IMR-90 (cell line): ENCODE data around the gene SLC9A1. TPM values are rescaled to one million over a fixed set of nuclear protein-coding genes. Genes with fewer than 3 reads are reported as not detected.
"Not testable (repeated sequence)": the region's sequence is repeated elsewhere in the genome, so short reads cannot be mapped to it uniquely, and the experiment has no call there.

Source experiments
- ATAC-seq: fragments of 200-7000 bp; cut with Tn5 transposase; 2 replicates; pipeline ENCODE4 v1.9.1; 2020; ENCODE audit warnings: low read depth, mild to moderate bottlenecking, moderate library complexity
- BruUV-seq: library from RNA; stranded (reverse); fragments of 400-500 nt; replicated peaks from 2 replicates; lab custom pipeline; 2021; lab: Mats Ljungman, UMichigan
- CTCF ChIA-PET: fragments of 300-600 bp; formaldehyde crosslinking; extraction: SDS; loops from one replicate; lab custom pipeline; 2021; ENCODE audit warnings: antibody characterized with exemption; lab: Yijun Ruan, JAX
- POLR2A ChIA-PET: fragments of 300-600 bp; sonication (Branson Sonifier 250); formaldehyde crosslinking; loops from one replicate; lab custom pipeline; 2022; ENCODE audit warnings: antibody characterized with exemption; ENCODE audit not compliant: unreplicated experiment; lab: Charles Lee
- DNase-seq: peaks from one replicate; pipeline ENCODE4 v3.0.0; 2013
- H2AFZ ChIP-seq: replicated peaks from 2 replicates; pipeline ENCODE3; 2013; ENCODE audit warnings: low read length, mild to moderate bottlenecking; ENCODE audit not compliant: poor library complexity
- H2AK5ac ChIP-seq: 2 replicates; pipeline ENCODE4 v1.6.1; 2013; ENCODE audit warnings: low read depth, low read length, inconsistent platforms
- H2AK9ac ChIP-seq: replicated peaks from 2 replicates; pipeline ENCODE3; 2013; ENCODE audit warnings: mild to moderate bottlenecking, low read depth, low read length, moderate library complexity; ENCODE audit not compliant: poor library complexity
- H2BK120ac ChIP-seq: 2 replicates; pipeline ENCODE4 v1.6.1; 2013; ENCODE audit warnings: low read depth, low read length, inconsistent platforms
- H2BK15ac ChIP-seq: 3 replicates; pipeline ENCODE4 v1.6.1; 2013; ENCODE audit warnings: low read depth, low read length, inconsistent platforms
- H2BK20ac ChIP-seq: 2 replicates; pipeline ENCODE4 v1.6.1; 2013; ENCODE audit warnings: low read depth, mild to moderate bottlenecking, inconsistent platforms, low read length, moderate library complexity
- H2BK5ac ChIP-seq: 2 replicates; pipeline ENCODE4 v1.6.1; 2013; ENCODE audit warnings: mild to moderate bottlenecking, low read depth, low read length, inconsistent platforms; ENCODE audit not compliant: poor library complexity, severe bottlenecking
- H3K14ac ChIP-seq: replicated peaks from 2 replicates; pipeline ENCODE4 v1.6.1; 2013; ENCODE audit warnings: low read depth, low read length, inconsistent platforms
- H3K18ac ChIP-seq: 2 replicates; pipeline ENCODE4 v1.6.1; 2013; ENCODE audit warnings: low read depth, low read length, control low read depth
- H3K23ac ChIP-seq: 2 replicates; pipeline ENCODE4 v1.6.1; 2013; ENCODE audit warnings: low read depth, low read length, inconsistent platforms
- H3K27ac ChIP-seq: 2 replicates; pipeline ENCODE4 v1.5.1; 2013; ENCODE audit warnings: mild to moderate bottlenecking, control low read depth, low read length; ENCODE audit not compliant: insufficient read depth
- H3K27me3 ChIP-seq: 2 replicates; pipeline ENCODE4 v1.6.1; 2013; ENCODE audit warnings: low read length; ENCODE audit not compliant: control insufficient read depth, insufficient read depth
- H3K36me3 ChIP-seq: 2 replicates; pipeline ENCODE4 v1.6.1; 2013; ENCODE audit warnings: low read length, mixed read lengths; ENCODE audit not compliant: control insufficient read depth, insufficient read depth
- H3K4ac ChIP-seq: 2 replicates; pipeline ENCODE4 v1.6.1; 2013; ENCODE audit warnings: low read depth, low read length, inconsistent platforms
- H3K4me1 ChIP-seq: 2 replicates; pipeline ENCODE4 v1.6.1; 2013; ENCODE audit warnings: low read length, mixed read lengths; ENCODE audit not compliant: control insufficient read depth, insufficient read depth
- H3K4me2 ChIP-seq: 2 replicates; pipeline ENCODE4 v1.6.1; 2013; ENCODE audit warnings: low read depth, mild to moderate bottlenecking, control low read depth, low read length, moderate library complexity
- H3K4me3 ChIP-seq: 2 replicates; pipeline ENCODE4 v1.5.1; 2013; ENCODE audit warnings: low read depth, mild to moderate bottlenecking, control low read depth, low read length, moderate library complexity; ENCODE audit not compliant: insufficient read depth
- H3K56ac ChIP-seq: 2 replicates; pipeline ENCODE4 v1.6.1; 2013; ENCODE audit warnings: low read length, inconsistent platforms; ENCODE audit not compliant: insufficient read depth; ENCODE audit errors: extremely low read depth
- H3K79me1 ChIP-seq, 2 experiments: 2 replicates each; pipeline ENCODE4 v1.6.1; 2013; ENCODE audit warnings: low read length in 2 of 2, inconsistent platforms in 1 of 2, low read depth in 1 of 2
- H3K9ac ChIP-seq: 2 replicates; pipeline ENCODE4 v1.6.1; 2013; ENCODE audit warnings: low read depth, low read length, control low read depth
- H3K9me1 ChIP-seq: 2 replicates; pipeline ENCODE4 v1.6.1; 2013; ENCODE audit warnings: low read length, inconsistent platforms; ENCODE audit not compliant: insufficient read depth
- H3K9me3 ChIP-seq: 2 replicates; pipeline ENCODE4 v1.6.1; 2013; ENCODE audit warnings: low read length; ENCODE audit not compliant: control insufficient read depth, insufficient read depth
- H4K20me1 ChIP-seq: 2 replicates; pipeline ENCODE4 v1.6.1; 2013; ENCODE audit warnings: low read length, inconsistent platforms; ENCODE audit not compliant: insufficient read depth
- H4K5ac ChIP-seq: 2 replicates; pipeline ENCODE4 v1.6.1; 2013; ENCODE audit warnings: mild to moderate bottlenecking, low read depth, low read length, control low read depth
- H4K8ac ChIP-seq, 2 experiments: 2 replicates each; pipeline ENCODE4 v1.6.1; 2013; ENCODE audit warnings: low read depth in 2 of 2, low read length in 2 of 2, control low read depth in 1 of 2, inconsistent platforms in 1 of 2
- H4K91ac ChIP-seq: 2 replicates; pipeline ENCODE4 v1.6.1; 2013; ENCODE audit warnings: low read depth, low read length, inconsistent platforms; ENCODE audit not compliant: insufficient read depth
- WGBS, 2 experiments: methylation state at CpG; one replicate each; pipeline versions ENCODE4 v1.1.5 to v1.1.7; 2013; ENCODE audit warnings: missing lambda C conversion rate in 2 of 2; ENCODE audit not compliant: insufficient read length in 1 of 2; ENCODE audit errors: extremely low coverage in 2 of 2; 5-methylcytosine and 5-hydroxymethylcytosine counted together
- dilution Hi-C: fragments of 300-500 bp; cut with HindIII; formaldehyde crosslinking; loops from one replicate; pipeline ENCODE4 v1.14.3; 2018; ENCODE audit warnings: low sequenced_read_pairs; ENCODE audit not compliant: unreplicated experiment
- in situ Hi-C: fragments of 300-500 bp; cut with MboI; formaldehyde crosslinking; loops from 3 replicates; pipeline ENCODE4 v1.14.3; 2019; ENCODE audit warnings: low sequenced_read_pairs, inconsistent platforms, mixed read lengths
- intact Hi-C: fragments of 100-400 bp; cut with micrococcal nuclease; formaldehyde crosslinking; loops from 2 replicates; pipeline ENCODE4 v1.10.0; 2022
- polyA plus RNA-seq, 3 experiments: library from polyadenylated mRNA; depleted of rRNA; stranded (reverse); fragments of >200 nt; gene quantifications; 2 replicates each; pipeline ENCODE4 v1.2.3, GENCODE V29; 2012; ENCODE audit warnings: low replicate concordance in 1 of 3
- total RNA-seq: library from RNA; depleted of rRNA; stranded (reverse); fragments of >200 nt; gene quantifications from 2 replicates; pipeline ENCODE4 v1.2.3, GENCODE V29; 2012

SLC9A1 gene
- total and polyA plus RNA-seq, 2 of the 4 experiments (the other 2 are of a cell fraction): 2.0 to 21.2 TPM

GRCh38 chr1:27125125-27125524 is 29.8 kb downstream of the SLC9A1 start:
- WGBS, 2 experiments: 100% methylated on average over 1 of the region's 5 CpGs; no CpG with 5 or more reads in 1 of the 2 experiments
- DNase-seq, H3K27me3 ChIP-seq, H3K4me2 ChIP-seq, H4K8ac ChIP-seq, H2AFZ ChIP-seq, H2AK9ac ChIP-seq, H3K27ac ChIP-seq, H2BK120ac ChIP-seq, H4K20me1 ChIP-seq, ATAC-seq, H3K9me3 ChIP-seq, H3K9ac ChIP-seq, H3K4ac ChIP-seq, H4K5ac ChIP-seq, H3K9me1 ChIP-seq, H3K14ac ChIP-seq, H3K18ac ChIP-seq, H2BK15ac ChIP-seq, H2BK20ac ChIP-seq, BruUV-seq, CTCF ChIA-PET, dilution Hi-C loops, POLR2A ChIA-PET, in situ Hi-C loops, H3K56ac ChIP-seq, H2BK5ac ChIP-seq, intact Hi-C loops, H2AK5ac ChIP-seq, H3K4me3 ChIP-seq, H3K23ac ChIP-seq, H3K4me1 ChIP-seq, H3K36me3 ChIP-seq, H4K91ac ChIP-seq: not testable (repeated sequence)
- H3K79me1 ChIP-seq: peaks cover 21 to 56% of the 10 kb centered on the region in 2 experiments
